ENCODE data around the gene ZBTB38. TPM values are rescaled to one million over a fixed set of nuclear protein-coding genes. Genes with fewer than 3 reads are reported as not detected.

ZBTB38 gene
- total RNA-seq, 1 experiment from 2014 or later, result 21.8 TPM

GRCh38 chr3:141356046-141356445, 12.3 kb upstream of the ZBTB38 start:
- no peaks in the 10 kb centered on the region for H3K9me2 ChIP-seq (ENCODE audit: insufficient read depth)
- no peak overlapping the region for H3K4me2 ChIP-seq
- H3K79me2 ChIP-seq (ENCODE audit: low read depth), result no peaks in the 10 kb centered on the region
- no peaks in the 10 kb centered on the region for H3K4me1 ChIP-seq (replicated peaks; ENCODE audit: insufficient read depth)
- intact Hi-C loops (cut with micrococcal nuclease; ENCODE audit: unreplicated experiment), result no loop called here
- TF ChIP-seq EZH2 (IDR thresholded peaks at IDR 0.05; ENCODE audit: low read depth) (no peak), CTCF (conservative IDR thresholded peaks at IDR 0.05) (no peak)
- no peak overlapping the region for H2AFZ ChIP-seq
- no peaks in the 10 kb centered on the region for H4K20me1 ChIP-seq (ENCODE audit: insufficient read depth)
- H3K27me3 ChIP-seq (ENCODE audit: insufficient read depth, low read depth), result peaks cover 23% of the 10 kb centered on the region
- no peaks in the 10 kb centered on the region for H3K9me3 ChIP-seq (ENCODE audit: insufficient read depth, low read depth)
- H3K27ac ChIP-seq, result no peak overlapping the region
- H3F3A ChIP-seq (ENCODE audit: insufficient read depth, low read depth), result no peaks in the 10 kb centered on the region
- POLR2A ChIA-PET (ENCODE audit: unreplicated experiment), result no interaction called here
- no TSS peak for BruUV-seq (replicated peaks)
- H3K36me3 ChIP-seq (ENCODE audit: low read depth), result no peaks in the 10 kb centered on the region
- no peak overlapping the region for H3K4me3 ChIP-seq
- CTCF ChIA-PET, result no interaction called here
- no peak for DNase-seq

GRCh38 chr3:141360888-141361598, 7.3 kb upstream of the ZBTB38 start:
- BruUV-seq (replicated peaks), result no TSS peak
- Histone ChIP-seq H3K4me3 (no peak overlapping the region), H3K4me2 (0 out of 2 replicates have a peak overlapping the region, but pooled peaks have one; percentile 3)

GRCh38 chr3:141362736-141363135, 5.6 kb upstream of the ZBTB38 start:
- ChIA-PET CTCF (no interaction called here), POLR2A (ENCODE audit: unreplicated experiment) (no interaction called here)
- Histone ChIP-seq H3K4me2 (no peak overlapping the region), H3F3A (ENCODE audit: insufficient read depth, low read depth) (peaks cover 25% of the 10 kb centered on the region), H3K4me3 (no peak overlapping the region), H4K20me1 (ENCODE audit: insufficient read depth) (no peaks in the 10 kb centered on the region), H3K9me3 (ENCODE audit: insufficient read depth, low read depth) (no peaks in the 10 kb centered on the region), H3K9me2 (ENCODE audit: insufficient read depth) (no peaks in the 10 kb centered on the region), H3K36me3 (ENCODE audit: low read depth) (no peaks in the 10 kb centered on the region), H3K27me3 (ENCODE audit: insufficient read depth, low read depth) (peaks cover 4% of the 10 kb centered on the region; the same call in 1 of the 2 replicates), H2AFZ (no peak overlapping the region), H3K4me1 (replicated peaks; ENCODE audit: insufficient read depth) (peaks cover 25% of the 10 kb centered on the region), H3K79me2 (ENCODE audit: low read depth) (no peaks in the 10 kb centered on the region), H3K27ac (no peak overlapping the region)
- no TSS peak for BruUV-seq (replicated peaks)
- DNase-seq, result no peak
- TF ChIP-seq CTCF (conservative IDR thresholded peaks at IDR 0.05), result no peak
- no peak for TF ChIP-seq EZH2 (IDR thresholded peaks at IDR 0.05; ENCODE audit: low read depth)
- intact Hi-C loops (cut with micrococcal nuclease; ENCODE audit: unreplicated experiment), result no loop called here

More at GRCh38 chr3:141360888-141361598, 7.3 kb upstream of the ZBTB38 start:
- peaks cover 8% of the 10 kb centered on the region; the same call in 1 of the 2 replicates for H3F3A ChIP-seq (ENCODE audit: insufficient read depth, low read depth)
- no peaks in the 10 kb centered on the region for H3K9me3 ChIP-seq (ENCODE audit: insufficient read depth, low read depth)
- H3K27ac ChIP-seq, result no peak overlapping the region
- POLR2A ChIA-PET (ENCODE audit: unreplicated experiment), result interaction anchor here (0.7 kb wide), 1 partner anchor 92 kb away, joined by 4 read pairs; no protein-coding TSS in a partner anchor
- intact Hi-C loops (cut with micrococcal nuclease; ENCODE audit: unreplicated experiment), result loop anchor here (1.0 kb wide), 3 partner anchors 50 to 200 kb away; no protein-coding TSS in a partner anchor
- H4K20me1 ChIP-seq (ENCODE audit: insufficient read depth), result no peaks in the 10 kb centered on the region
- H3K36me3 ChIP-seq (ENCODE audit: low read depth), result no peaks in the 10 kb centered on the region
- no peaks in the 10 kb centered on the region for H3K9me2 ChIP-seq (ENCODE audit: insufficient read depth)
- no peak overlapping the region for H2AFZ ChIP-seq
- H3K27me3 ChIP-seq (ENCODE audit: insufficient read depth, low read depth), result peaks cover 9% of the 10 kb centered on the region
- no peaks in the 10 kb centered on the region for H3K79me2 ChIP-seq (ENCODE audit: low read depth)
- H3K4me1 ChIP-seq (replicated peaks; ENCODE audit: insufficient read depth), result peaks cover 8% of the 10 kb centered on the region
- CTCF ChIA-PET, result interaction anchor here (0.7 to 2.6 kb wide), 11 partner anchors 24 to 129 kb away, joined by 3 to 18 read pairs (median 5); partner anchors contain the start of gene PXYLP1
- TF ChIP-seq EZH2 (IDR thresholded peaks at IDR 0.05; ENCODE audit: low read depth), result no peak
- peak; percentile 84 for TF ChIP-seq CTCF (conservative IDR thresholded peaks at IDR 0.05)
- peak; percentile 59 to 94 for DNase-seq
